Neural cell (in vitro differentiated cells): Measurements from ENCODE around the gene IRAK2. TPM values are rescaled to one million over a fixed set of nuclear protein-coding genes. Genes with fewer than 3 reads are reported as not detected.

Experiments used
- H2AFZ ChIP-seq: fragments of 200-600, 300-800 bp; sonication (generic), shearing (Covaris generic); 2 replicates; pipeline ENCODE4 v1.6.0; 2014; ENCODE audit warnings: low read depth, mild to moderate bottlenecking, antibody characterized with exemption, low read length, moderate library complexity
- H3F3A ChIP-seq: fragments of 200-600 bp; shearing (Covaris generic); 2 replicates; pipeline ENCODE4 v1.6.1; 2016; ENCODE audit warnings: mild to moderate bottlenecking, moderate library complexity, mixed read lengths, antibody characterized with exemption, low read length; ENCODE audit not compliant: insufficient read depth, poor library complexity, severe bottlenecking
- H3K27ac ChIP-seq: fragments of 200-600, 300-800 bp; sonication (generic), shearing (Covaris generic); 2 replicates; pipeline ENCODE4 v1.5.1; 2014; ENCODE audit warnings: mild to moderate bottlenecking, low read length, moderate library complexity
- H3K27me3 ChIP-seq: fragments of 300-800, 200-600 bp; sonication (generic), shearing (Covaris generic); 2 replicates; pipeline ENCODE4 v1.6.0; 2014; ENCODE audit warnings: mild to moderate bottlenecking, low read depth, low read length, moderate library complexity; ENCODE audit not compliant: insufficient read depth
- H3K36me3 ChIP-seq: fragments of 300-800, 200-600 bp; sonication (generic), shearing (Covaris generic); 2 replicates; pipeline ENCODE4 v1.5.1; 2014; ENCODE audit warnings: mild to moderate bottlenecking, antibody characterized with exemption, low read length, moderate library complexity; ENCODE audit not compliant: insufficient read depth
- H3K4me2 ChIP-seq: fragments of 300-800, 200-600 bp; sonication (generic), shearing (Covaris generic); 2 replicates; pipeline ENCODE4 v1.6.0; 2014; ENCODE audit warnings: mild to moderate bottlenecking, low read length
- H3K4me3 ChIP-seq: fragments of 300-800, 200-600 bp; sonication (generic), shearing (Covaris generic); 2 replicates; pipeline ENCODE4 v1.5.1; 2014; ENCODE audit warnings: mild to moderate bottlenecking, low read length, moderate library complexity
- H3K79me2 ChIP-seq: fragments of 200-600 bp; shearing (Covaris generic); replicated peaks from 2 replicates; pipeline ENCODE4 v1.6.0; 2014; ENCODE audit warnings: mild to moderate bottlenecking, low read length, moderate library complexity; ENCODE audit not compliant: insufficient read depth
- H3K9ac ChIP-seq: fragments of 300-800, 200-600 bp; sonication (generic), shearing (Covaris generic); 2 replicates; pipeline ENCODE4 v1.6.1; 2016; ENCODE audit warnings: mild to moderate bottlenecking, low read length, mixed read lengths
- H3K9me2 ChIP-seq: fragments of 200-600 bp; shearing (Covaris generic); 2 replicates; pipeline ENCODE4 v1.6.1; 2016; ENCODE audit warnings: mild to moderate bottlenecking, low read length, mixed read lengths; ENCODE audit not compliant: insufficient read depth
- H3K9me3 ChIP-seq: fragments of 200-600, 300-800 bp; sonication (generic), shearing (Covaris generic); 2 replicates; pipeline ENCODE4 v1.6.1; 2016; ENCODE audit warnings: mild to moderate bottlenecking, mixed run types, low read length, moderate library complexity, mixed read lengths
- H4K20me1 ChIP-seq: fragments of 200-600 bp; shearing (Covaris generic); 2 replicates; pipeline ENCODE4 v1.6.1; 2016; ENCODE audit warnings: mild to moderate bottlenecking, mixed run types; ENCODE audit not compliant: insufficient read depth
- CTCF ChIP-seq: fragments of 450-650 bp; IDR thresholded peaks from 2 replicates; pipeline ENCODE4 v1.5.1; 2014; ENCODE audit warnings: antibody characterized with exemption, mild to moderate bottlenecking, moderate library complexity; ENCODE audit not compliant: poor library complexity, severe bottlenecking
- EP300 ChIP-seq: fragments of 450-650 bp; conservative IDR thresholded peaks from 2 replicates; pipeline ENCODE4 v1.6.1; 2014; ENCODE audit warnings: antibody characterized with exemption, mild to moderate bottlenecking, moderate library complexity; ENCODE audit not compliant: poor library complexity, severe bottlenecking
- EZH2 ChIP-seq: fragments of 200-600, 300-800 bp; shearing (Covaris generic), sonication (generic); IDR thresholded peaks from 2 replicates; pipeline ENCODE4 v1.6.1; 2014; ENCODE audit warnings: antibody characterized with exemption, low read length, borderline replicate concordance, mild to moderate bottlenecking; ENCODE audit not compliant: insufficient read depth, poor library complexity, severe bottlenecking
- MXI1 ChIP-seq: fragments of 450-650 bp; conservative IDR thresholded peaks from 2 replicates; pipeline ENCODE4 v1.6.1; 2014; ENCODE audit warnings: antibody characterized with exemption, mild to moderate bottlenecking; ENCODE audit not compliant: poor library complexity, severe bottlenecking
- POLR2AphosphoS5 ChIP-seq: IDR thresholded peaks from 2 replicates; pipeline ENCODE4 v1.6.1; 2012
- RAD21 ChIP-seq: fragments of 450-650 bp; conservative IDR thresholded peaks from 2 replicates; pipeline ENCODE4 v1.6.1; 2014; ENCODE audit warnings: antibody characterized with exemption, mild to moderate bottlenecking, moderate library complexity
- REST ChIP-seq: IDR thresholded peaks from 2 replicates; pipeline ENCODE4 v1.6.1; 2012; ENCODE audit warnings: borderline replicate concordance
- SMC3 ChIP-seq: fragments of 450-650 bp; conservative IDR thresholded peaks from 2 replicates; pipeline ENCODE4 v1.6.1; 2014; ENCODE audit warnings: antibody characterized with exemption, mild to moderate bottlenecking, moderate library complexity; ENCODE audit not compliant: poor library complexity
- TAF1 ChIP-seq: IDR thresholded peaks from 2 replicates; pipeline ENCODE4 v1.6.1; 2012; ENCODE audit warnings: low read depth
- polyA plus RNA-seq: library from polyadenylated mRNA; depleted of rRNA; stranded (reverse); fragments of >200 nt; gene quantifications from 2 replicates; pipeline ENCODE4 v1.2.3, GENCODE V29; 2014

Gene IRAK2
- polyA plus RNA-seq, 1 donor from 2014 or later: 0.84 TPM

- no peak overlapping the region for H3K4me2 ChIP-seq
- H3K27me3 ChIP-seq: no peaks in the 10 kb centered on the region
- H3K9me3 ChIP-seq: no peaks in the 10 kb centered on the region
- H3K4me3 ChIP-seq: no peak overlapping the region
- no peaks in the 10 kb centered on the region for H3K36me3 ChIP-seq
- H4K20me1 ChIP-seq: no peaks in the 10 kb centered on the region
- H3F3A ChIP-seq: no peaks in the 10 kb centered on the region
- no peaks in the 10 kb centered on the region for H3K9me2 ChIP-seq
- TF ChIP-seq MXI1 (no peak), EZH2 (no peak), TAF1 (no peak), POLR2AphosphoS5 (no peak), EP300 (no peak), REST (no peak), SMC3 (no peak), RAD21 (no peak), CTCF (no peak)
- no peak overlapping the region for H2AFZ ChIP-seq
- H3K9ac ChIP-seq: no peak overlapping the region
- no peak overlapping the region for H3K27ac ChIP-seq
- H3K79me2 ChIP-seq: no peaks in the 10 kb centered on the region
Measured at GRCh38 chr3:10235551-10235950, 70.8 kb downstream of the IRAK2 start.

GRCh38 chr3:10238345-10239183 lies 73.8 kb downstream of the IRAK2 start:
- H3K4me3 ChIP-seq: no peak overlapping the region
- H3K27me3 ChIP-seq: no peaks in the 10 kb centered on the region
- no peaks in the 10 kb centered on the region for H3K9me2 ChIP-seq
- H3F3A ChIP-seq: no peaks in the 10 kb centered on the region
- no peak overlapping the region for H2AFZ ChIP-seq
- no peak for TF ChIP-seq EZH2
- no peak for TF ChIP-seq TAF1
- TF ChIP-seq MXI1: no peak
- TF ChIP-seq RAD21: no peak
- no peak for TF ChIP-seq SMC3
- TF ChIP-seq EP300: no peak
- TF ChIP-seq REST: no peak
- TF ChIP-seq POLR2AphosphoS5: no peak
- TF ChIP-seq CTCF: no peak
- no peaks in the 10 kb centered on the region for H3K36me3 ChIP-seq
- no peaks in the 10 kb centered on the region for H3K9me3 ChIP-seq
- H3K4me2 ChIP-seq: no peak overlapping the region
- no peaks in the 10 kb centered on the region for H4K20me1 ChIP-seq
- H3K79me2 ChIP-seq: no peaks in the 10 kb centered on the region
- no peak overlapping the region for H3K9ac ChIP-seq
- no peak overlapping the region for H3K27ac ChIP-seq
